CD1c-positive myeloid dendritic cell (primary cell): Measurements from ENCODE around the gene HAGH.

Experiments used
- DNase-seq: peaks from one replicate; pipeline ENCODE4 v3.0.0-alpha.2; 2016; ENCODE audit errors: extremely low spot score

The HAGH gene

DNA sequence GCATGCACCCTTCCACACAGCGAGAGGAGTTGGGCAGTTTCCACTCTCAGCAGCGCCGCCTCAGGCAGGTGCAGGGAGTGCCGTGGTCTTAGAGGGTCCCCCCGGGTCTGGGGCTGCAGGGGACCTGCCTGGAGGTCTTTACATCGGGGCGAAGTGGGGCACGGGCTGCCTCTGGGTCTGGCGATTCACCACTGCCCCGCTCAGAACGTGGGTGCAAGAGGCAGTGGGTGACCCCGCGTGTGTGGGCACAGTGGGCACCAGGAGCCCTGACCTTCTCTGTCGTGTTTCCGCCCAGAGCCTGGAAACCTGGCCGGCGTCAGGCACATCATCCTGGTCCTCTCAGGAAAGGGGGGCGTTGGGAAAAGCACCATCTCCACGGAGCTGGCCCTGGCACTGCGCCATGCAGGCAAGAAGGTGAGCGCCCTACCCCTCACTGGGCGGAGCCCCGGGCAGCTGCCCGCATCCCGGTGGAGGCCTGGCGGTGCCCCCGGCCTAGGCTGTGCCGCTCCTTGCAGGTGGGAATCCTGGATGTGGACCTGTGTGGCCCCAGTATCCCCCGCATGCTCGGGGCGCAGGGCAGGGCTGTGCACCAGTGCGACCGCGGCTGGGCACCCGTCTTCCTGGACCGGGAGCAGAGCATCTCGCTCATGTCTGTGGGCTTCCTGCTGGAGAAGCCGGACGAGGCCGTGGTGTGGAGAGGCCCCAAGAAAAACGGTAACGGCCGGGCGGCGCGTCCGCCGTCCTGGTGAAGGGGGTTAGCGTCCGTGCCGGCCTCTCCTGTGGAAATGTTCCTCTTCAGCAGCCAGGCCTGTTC is 40.2 kb downstream of the HAGH start:
- no peak for DNase-seq

DNA sequence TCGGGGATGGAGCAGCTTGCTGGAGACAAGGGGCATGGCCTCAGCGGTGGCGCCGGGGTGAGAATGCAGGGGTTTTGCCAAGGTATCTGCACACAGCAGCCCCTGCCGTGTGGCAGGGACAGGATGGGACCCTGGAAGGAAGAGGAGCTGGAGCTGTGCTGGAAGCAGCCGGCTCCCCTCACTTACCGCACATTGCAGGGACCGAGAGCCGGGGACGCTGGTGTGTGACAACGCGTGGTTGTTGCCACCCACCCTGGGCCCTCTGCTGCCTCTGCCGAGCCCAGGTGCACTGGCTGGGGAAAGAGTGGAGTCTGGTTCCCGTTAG is 40.8 kb downstream of the HAGH start:
- no peak for DNase-seq

DNA sequence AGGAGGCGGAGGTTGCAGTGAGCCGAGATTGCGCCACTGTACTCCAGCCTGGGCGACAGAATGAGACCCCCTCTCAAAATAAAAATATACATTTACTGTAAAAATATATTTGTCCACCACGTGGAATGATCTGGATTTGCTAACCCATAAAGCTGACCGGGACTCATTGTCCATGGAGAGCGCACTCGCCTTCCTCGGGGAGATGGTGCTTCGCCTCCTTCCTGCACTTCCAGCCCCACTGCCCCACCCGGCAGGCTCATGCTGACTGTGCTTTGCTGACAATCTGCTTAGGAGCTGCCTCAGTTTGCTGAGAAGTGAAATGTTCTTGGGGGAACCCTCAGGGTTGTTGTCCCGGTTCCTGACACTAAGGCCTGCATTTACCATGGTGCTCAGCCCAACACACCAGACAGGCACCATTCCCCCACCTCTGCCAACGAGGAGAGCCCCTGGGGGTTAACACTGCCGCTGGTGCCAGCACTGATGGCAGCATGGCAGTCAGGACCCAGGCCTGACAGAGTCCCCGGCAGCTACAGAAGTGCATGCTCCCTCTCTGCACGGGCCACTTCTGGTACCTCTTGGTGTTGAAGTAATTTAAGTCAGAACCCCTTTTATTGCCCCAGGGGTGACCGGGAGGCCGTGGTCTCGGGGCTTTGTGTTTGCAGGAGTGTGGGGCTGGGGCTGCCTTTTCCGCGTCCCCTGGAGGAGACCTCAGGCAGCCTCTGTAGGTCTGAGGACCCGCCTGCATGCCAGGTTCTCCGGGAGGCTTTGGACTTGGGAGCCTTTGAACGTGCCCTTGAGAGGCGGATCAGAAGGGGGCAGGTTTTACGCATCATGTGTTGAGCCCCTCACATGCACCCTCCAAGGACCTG is 41.4 kb downstream of the HAGH start:
- no peak for DNase-seq

DNA sequence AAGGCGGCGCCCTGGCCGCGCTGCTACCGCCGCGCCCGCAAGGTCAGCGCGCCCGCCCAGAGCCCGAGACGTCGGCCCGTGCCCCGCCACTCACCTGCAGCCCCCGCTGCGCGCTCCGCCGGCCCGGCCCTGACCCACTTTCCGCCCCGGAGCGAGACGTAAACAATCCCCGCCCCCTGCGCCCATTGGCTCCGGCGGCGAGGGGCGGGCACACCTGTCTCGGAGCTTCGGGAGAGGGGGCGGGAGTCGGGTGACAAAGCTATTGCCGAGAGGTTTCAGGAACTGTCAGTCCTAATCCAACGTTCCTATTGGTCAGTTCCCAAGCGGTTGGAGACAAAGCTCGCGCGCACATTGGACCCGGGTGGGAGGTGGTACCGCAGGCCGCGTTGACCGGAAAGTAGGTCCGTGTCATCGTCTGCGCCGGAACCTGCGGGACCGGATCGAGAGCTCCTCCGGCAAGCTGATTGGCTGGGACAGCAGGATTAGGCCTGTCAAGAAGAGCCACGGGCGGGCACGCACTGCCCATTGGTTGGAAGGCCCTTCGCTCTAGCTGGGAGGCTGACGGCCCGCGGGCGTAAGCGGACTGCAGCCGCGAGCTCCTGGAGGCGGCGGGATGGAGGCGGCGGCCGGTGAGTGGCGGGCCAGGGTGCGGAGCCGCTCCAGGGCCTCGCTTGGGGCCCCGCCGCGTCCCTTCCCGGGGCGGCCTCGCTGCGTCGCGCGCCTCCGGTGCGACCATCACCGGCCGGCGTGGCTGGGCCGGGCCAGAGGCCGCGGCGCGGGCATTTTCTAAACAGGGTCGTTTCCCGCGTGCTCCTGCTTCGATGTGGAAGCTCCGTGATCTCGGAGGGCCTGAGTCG is 44.0 kb downstream of the HAGH start, which contains the start of the genes NUBP2 and SPSB3:
NUBP2 (plus strand) TSS at position 553 of the 857 bp plus-strand sequence; CDS start at position 614, 61 bp downstream.
SPSB3 (minus strand) TSS at position 164 of the 857 bp plus-strand sequence. CDS start 1,088 bp downstream, outside the sequence.
- DNase-seq = peak; percentile 100

DNA sequence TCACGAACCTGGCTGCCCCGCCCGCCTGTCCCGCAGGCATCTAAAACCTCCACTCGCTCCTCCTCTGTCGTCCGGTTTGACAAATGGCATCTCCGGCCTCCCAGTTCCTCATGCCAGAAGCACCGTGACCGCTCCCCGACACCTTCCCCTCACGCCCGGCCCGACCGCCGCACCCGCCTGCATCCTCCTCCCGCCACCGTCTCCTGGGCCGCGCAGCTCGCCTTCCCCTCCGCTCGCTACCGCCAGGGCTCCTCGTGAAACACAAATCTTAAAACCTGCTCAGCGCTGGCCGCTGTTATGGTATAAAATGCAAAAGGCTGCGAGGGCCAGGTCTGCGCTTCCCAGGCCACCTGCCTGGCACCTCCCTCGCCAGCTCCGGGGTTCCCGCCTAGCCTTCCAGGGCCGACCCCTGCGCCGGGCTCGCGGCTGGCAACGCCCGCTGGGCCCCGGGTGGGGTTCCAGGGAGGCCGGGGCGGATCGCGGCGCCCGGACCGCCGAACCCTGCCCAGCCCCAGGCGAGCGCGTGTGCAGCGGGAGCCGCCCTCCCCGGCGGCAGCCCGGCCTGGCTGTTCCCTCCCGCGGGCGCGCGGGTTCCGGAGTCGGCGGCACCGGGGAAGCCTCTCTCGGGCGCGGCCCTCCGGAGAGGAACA is 44.7 kb downstream of the HAGH start:
- peak; percentile 51 for DNase-seq

DNA sequence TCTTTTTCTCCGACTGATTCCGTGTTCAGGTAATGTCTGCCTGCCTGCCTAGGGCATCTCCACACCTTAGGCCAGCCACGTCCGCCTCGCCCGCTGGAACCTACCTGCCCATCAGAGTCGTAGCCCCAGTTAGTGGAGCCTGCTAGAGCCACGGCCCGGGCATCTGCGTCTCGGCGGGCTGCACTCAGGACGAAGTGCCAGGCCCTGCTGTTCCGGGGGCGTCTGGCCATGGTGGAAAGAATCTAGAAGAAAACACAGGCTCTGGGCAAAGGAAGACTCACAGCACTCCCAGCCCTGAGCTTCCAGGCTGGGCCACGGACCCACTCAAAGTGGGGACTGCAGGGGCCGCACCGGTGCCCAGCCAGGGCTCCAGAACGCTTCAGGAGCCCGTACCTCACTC is 45.4 kb downstream of the HAGH start:
- DNase-seq = no peak

DNA sequence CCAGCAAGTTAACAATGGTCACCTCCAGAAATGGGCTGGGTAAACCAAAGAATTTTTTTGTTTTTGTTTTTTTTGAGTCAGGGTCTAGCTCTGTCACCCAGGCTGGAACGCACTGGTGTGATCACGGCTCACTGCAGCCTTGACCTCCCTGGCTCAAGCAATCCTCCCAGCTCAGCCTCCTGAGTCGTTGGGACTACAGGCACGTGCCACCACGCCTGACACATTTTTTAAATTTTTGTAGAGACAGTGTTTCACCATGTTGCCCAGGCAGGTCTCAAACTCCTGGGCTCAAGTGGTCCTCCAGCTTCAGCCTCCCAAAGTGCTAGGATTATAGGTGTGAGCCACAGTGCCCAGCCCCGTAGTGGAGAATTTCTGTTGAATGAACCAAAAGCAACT is 46.0 kb downstream of the HAGH start:
- DNase-seq = no peak

DNA sequence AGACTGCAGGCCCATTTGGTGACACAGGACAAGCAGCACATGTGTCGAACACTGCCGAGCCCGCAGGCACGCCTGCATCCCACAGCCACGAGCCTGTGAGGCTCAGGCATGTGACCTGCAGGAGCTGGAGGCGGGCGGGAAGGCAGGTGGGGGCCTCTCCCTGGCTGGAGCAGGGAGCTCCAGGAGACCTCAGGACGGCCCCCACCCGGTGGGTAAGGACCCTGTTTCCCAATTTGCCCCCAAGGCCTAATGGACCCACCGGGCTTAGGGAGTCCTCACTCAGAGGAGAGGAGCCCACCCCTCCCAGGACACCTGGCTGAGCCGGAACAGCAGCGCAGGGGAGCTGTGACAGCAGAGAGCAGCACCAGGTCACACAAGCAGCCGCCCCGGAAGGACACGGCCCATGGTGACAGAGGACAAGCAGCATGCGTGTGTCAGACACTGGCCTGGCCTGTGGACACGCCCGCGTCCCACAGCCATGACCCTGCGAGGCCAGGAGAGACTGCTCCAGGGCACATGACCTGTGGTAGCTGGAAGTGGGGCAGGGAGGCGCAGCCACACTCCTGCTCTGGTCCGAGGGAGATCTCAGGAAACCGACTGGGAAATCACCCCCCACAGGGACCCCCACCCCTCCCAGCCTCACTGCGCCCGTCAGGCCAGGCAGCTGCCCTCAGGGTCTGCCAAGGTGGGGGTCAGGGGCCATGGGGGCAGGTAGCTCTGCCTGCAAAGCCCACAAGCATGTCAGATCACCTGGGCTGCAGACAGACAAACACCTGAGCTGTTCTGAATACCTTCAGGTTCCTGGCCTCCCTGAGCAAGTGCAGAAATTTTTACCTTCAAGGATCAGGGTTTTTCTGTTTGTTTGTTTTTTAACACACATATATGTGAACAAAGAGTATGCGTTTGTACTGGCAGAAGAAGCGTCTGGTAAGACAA is 46.6 kb downstream of the HAGH start:
- DNase-seq = no peak

DNA sequence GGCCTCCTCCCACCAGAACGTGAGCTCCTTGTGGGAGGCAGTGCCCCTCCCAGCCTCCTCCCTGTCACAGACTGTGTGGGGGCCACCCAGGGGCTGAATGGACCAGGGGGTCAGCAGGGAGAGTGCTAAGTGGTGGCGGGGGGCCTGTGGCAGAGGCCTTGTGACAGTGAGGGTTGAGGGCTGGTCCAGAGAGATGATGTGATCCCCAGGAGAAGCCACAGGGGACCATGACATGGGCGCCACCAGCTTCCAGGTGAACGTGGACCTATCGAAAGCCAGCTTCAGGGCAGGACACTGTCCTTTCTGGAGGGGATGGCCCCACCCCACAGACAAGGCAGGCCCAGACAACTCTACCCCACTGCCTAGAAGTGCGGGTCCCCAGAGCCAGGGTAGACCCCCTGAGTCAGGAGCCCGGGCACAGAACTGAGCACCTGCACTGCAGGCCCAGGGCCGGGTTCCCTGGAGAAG is 47.4 kb downstream of the HAGH start:
- no peak for DNase-seq

DNA sequence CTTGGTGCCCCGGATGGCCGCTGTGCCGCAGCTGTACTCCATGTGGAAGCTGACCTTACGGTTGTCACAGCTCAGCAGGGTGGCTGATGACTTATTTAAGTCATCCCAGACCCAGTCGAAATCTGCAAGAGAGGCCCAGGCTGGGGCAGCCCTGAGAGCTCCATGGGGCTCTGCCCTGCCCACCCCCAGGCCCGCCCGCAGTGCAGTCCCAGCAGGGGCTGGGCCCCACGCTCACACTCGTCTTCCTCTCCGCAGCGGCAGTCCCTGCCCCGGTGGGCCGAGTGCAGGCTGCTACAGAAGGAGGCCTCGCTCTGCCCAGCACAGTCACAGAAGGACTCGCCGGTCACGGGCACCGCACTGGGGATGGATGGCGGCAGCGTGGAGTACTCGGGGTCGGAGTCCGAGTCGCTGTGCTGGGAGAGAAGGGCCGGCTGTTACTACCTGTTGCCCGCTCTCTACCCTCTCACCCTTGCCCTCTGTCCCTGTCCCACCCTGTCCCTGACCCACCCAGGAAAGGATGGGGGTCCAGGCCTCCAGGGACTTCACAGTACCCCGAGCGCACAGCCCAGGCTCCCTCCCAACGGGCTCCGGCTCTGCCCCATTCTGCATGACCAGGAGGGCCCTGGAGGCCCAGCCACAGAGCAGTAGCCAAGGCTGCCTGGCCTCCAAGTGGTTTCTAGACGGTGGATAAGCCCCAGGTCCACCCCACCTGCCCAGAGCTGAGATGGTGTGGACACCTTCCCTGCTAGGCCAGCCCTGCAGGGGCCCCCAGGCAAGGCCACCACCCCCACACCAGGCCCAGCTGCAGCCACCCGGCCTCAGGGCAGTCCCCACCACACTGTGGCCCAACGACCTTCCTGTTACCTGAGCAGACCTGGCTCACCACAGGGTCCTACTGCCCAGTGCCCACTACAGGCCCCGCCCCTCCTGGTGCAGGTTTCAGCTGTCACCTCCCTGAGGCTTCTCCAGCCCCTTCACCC is 48.1 kb downstream of the HAGH start:
- no peak for DNase-seq

DNA sequence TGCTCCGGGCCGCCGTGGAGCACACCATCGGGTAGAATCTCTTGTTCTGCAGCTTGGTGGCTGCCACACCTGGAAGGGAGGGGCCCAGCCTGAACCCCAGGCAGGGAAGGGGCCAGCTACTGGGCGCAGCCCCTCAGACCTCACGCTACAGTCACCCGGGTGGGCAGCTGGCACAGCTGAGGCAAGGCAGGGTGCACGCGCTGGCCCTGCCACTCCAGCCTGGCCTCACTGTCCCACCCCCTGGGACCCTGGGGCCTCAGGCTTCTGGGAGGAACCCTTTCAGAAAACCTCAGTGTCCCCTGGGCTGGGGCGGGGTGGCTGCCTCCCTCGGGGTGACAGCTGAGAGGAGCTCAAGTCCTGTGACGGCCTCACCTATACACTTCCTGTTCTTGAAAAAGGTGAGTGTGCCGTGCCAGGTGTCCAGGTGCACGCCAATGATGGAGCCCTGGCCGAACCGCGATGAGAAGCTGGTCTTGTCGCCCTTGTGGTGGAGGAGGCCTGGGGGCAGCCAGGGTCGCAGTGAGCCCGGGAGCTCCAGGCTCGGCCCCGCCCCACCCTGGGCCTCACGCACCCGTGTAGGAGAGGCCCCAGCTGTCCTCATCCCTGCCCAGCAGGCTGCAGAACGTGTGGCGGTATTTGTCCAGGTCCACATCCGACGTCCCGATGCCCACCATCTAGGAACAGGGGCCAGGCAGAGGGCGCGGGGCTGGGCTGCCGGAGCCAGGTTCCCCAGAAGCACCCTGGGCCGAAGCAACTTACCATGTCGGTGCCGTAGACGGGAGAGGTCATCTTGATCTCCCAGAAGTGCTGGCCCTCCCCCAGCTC is 49.0 kb downstream of the HAGH start:
- no peak for DNase-seq

DNA sequence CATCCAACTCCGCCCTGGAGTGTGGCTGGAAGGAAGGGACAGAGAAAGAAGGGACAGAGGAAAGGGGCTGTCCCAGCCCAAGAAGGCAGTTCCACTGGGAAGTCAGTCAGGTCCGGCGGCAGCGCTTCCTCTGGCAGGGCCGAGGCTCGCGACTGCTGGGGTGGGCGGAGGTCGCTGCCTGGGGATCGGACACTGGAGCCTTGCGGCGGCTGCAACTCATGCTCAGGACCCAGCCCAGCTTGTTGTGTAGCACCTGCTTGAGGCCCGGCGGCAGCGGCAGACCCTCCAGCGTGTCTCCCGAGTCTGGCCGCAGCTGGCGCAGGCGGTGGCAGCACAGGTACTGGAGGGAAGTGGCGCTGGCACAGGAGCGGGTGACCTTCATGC is 49.6 kb downstream of the HAGH start:
- no peak for DNase-seq

DNA sequence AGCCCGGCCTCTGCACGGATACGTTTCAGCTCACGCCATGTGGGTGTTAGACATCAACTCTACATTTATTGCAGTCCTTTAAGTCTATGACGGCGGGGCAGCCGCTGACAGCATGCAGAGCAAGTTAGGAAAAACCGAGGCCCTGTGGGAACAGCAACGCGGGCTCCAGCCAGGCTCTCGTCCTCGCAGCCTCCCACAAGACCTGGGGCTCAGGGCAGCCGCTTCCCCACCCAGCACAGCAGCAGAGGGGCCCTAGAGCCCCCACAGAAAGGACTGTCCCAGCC is 50.0 kb downstream of the HAGH start:
- no peak for DNase-seq

DNA sequence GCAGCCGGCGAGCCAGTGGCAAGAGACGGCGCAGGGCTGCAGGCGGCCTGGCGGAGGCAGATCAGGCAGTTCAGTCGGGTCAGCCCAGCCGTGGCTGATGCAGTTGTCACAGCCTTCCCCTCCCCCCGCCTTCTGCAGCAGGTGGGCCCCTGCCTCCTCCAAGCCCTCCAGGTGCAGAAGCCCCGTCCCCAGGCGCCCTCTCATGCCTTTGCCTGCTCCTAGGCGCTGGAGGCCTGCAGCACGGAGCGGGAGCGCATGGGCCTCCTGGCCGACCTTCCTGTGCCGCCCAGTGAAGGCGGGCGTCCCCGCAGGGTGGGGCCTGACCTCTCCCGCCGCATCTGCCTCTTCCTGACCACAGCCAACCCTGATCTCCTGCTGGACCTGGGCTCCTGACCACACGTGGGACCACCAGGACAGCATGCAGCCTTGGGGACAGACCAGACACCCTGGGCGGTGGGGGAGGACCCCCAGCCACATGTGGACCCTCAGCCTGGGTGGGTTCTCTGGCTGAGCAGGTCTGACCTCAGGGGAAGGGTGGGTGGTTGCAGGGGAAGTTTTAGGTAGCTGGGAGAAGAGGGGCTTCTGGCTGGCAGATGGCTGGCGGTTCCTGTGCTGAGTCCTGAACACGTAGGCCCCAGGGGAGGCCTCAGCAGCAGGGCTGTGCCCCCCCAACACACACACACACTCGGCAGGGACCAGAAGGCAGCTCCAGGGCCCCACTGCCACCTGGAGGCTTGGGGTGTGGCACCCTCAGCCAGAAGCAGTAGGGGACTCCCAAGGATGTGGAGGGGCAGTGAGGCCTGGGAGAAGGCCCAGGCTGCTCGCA is 50.6 kb downstream of the HAGH start:
- DNase-seq = no peak

DNA sequence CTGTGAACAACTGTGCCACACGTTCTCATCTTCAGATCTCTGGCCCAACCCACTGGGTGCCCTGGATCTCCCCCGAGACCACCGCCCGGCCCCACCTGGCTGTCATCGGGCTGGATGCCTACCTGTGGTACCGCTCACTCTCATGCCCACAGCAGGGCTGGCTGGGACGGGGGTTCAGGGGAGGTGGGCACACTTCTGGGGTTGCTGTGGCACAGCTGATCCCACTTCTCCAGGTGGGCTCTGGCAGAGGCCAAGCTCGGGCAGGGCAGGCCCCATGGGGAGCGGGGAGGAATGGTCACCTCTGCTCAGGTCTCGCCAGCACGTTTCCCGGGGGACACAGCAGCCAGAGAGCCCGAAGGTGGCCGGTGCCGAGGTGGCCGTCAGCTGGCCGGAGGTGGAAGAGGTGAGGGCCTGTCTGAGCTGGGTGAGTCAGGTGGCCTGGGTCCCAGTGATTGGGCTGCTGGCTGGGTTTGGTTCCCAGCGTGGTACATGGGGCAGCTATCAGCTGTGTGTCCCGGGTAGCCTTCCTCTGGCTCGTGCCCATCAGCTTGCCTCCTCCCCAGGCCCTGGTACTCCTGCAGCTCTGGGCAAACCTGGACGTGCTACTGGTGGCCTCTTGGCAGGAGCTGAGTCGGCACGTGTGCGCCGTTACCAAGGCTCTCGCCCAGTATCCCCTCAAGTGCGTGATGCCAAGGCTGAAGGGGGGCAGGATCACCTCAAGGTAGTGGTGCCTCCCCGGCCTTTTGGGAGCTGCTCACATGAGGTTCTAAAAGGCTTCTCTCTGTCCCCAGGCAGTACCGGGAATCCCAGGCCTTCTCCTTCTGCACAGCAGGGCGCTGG is 51.4 kb downstream of the HAGH start:
- no peak for DNase-seq

DNA sequence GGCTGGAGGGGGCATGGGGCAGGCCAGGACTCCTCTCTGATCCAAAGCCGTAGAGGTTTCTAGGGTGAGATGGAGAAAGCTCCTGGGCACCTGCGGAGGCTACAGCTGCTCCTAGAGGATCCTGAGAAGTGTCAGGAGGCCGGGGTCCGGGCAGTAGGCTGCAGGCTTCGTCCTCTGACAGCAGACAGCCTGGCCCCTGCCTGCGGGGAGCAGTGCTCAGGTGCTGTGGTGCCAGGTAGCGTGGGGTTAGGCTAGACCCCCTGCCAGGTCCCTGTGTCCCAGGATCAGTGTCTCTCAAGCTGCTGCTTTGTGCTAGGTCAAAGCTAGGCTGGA is 52.2 kb downstream of the HAGH start:
- DNase-seq = no peak
